Astrocyte (in vitro differentiated cells and primary cell): ENCODE results near the gene KRI1.

Source experiments
- CTCF ChIP-seq: IDR thresholded peaks from 2 replicates; pipeline ENCODE4 v1.5.1; 2011; ENCODE audit warnings: low read depth, mild to moderate bottlenecking, inconsistent platforms, low read length, moderate library complexity; ENCODE audit not compliant: insufficient read depth
- EZH2 ChIP-seq: IDR thresholded peaks from 2 replicates; pipeline ENCODE4 v1.6.1; 2012; ENCODE audit warnings: mild to moderate bottlenecking, low read length, inconsistent platforms; ENCODE audit not compliant: insufficient read depth

- no peak for TF ChIP-seq CTCF
- no peak for TF ChIP-seq EZH2
These were observed 40.2 kb downstream of the KRI1 start for GRCh38 chr19:10525636-10526035.
